GM18508 (cell line): ENCODE results near the gene TMEM115.

ENCODE experiments used
- ATAC-seq: cut with Tn5 transposase; IDR thresholded peaks from one replicate; pipeline ENCODE4 v1.9.1; 2021; ENCODE audit warnings: moderate number of reproducible peaks; ENCODE audit not compliant: insufficient read depth, unreplicated experiment

The TMEM115 gene

GRCh38 chr3:50354186-50354764, 5.0 kb downstream of the TMEM115 start:
- no peak for ATAC-seq

- no peak for ATAC-seq
Observed at GRCh38 chr3:50353245-50354004, 5.9 kb downstream of the TMEM115 start.

GRCh38 chr3:50352781-50353180, 6.5 kb downstream of the TMEM115 start:
- ATAC-seq: no peak

GRCh38 chr3:50351323-50351697, 8.0 kb downstream of the TMEM115 start:
- ATAC-seq: no peak

- ATAC-seq: peak; percentile 46
Observed at GRCh38 chr3:50350527-50351322, 8.6 kb downstream of the TMEM115 start, which contains the start of the genes CYB561D2 and NPRL2. CYB561D2 (plus strand) TSS chr3:50350862; CDS start chr3:50351434, 572 bp downstream. NPRL2 (minus strand) TSS chr3:50350775; CDS start chr3:50350652, 123 bp downstream.

GRCh38 chr3:50350213-50350526, 9.2 kb downstream of the TMEM115 start:
- ATAC-seq: no peak

- no peak for ATAC-seq
Observed at GRCh38 chr3:50347187-50347813, 12.0 kb downstream of the TMEM115 start.

GRCh38 chr3:50345586-50346234, 13.6 kb downstream of the TMEM115 start, which contains the start of gene ZMYND10:
ZMYND10 (minus strand) TSS chr3:50345732; CDS start chr3:50345579, 153 bp downstream.
- ATAC-seq: no peak

GRCh38 chr3:50345008-50345407, 14.3 kb downstream of the TMEM115 start:
- no peak for ATAC-seq

GRCh38 chr3:50342813-50343633, 16.3 kb downstream of the TMEM115 start:
- no peak for ATAC-seq

GRCh38 chr3:50341996-50342650, 17.2 kb downstream of the TMEM115 start:
- no peak for ATAC-seq

- no peak for ATAC-seq
Observed at GRCh38 chr3:50341537-50341936, 17.8 kb downstream of the TMEM115 start.

- no peak for ATAC-seq
Observed at GRCh38 chr3:50340448-50341329, 18.6 kb downstream of the TMEM115 start, which contains the start of gene RASSF1. RASSF1 (minus strand) TSS chr3:50340836; CDS start chr3:50340805, 31 bp downstream.

- no peak for ATAC-seq
Observed at GRCh38 chr3:50340147-50340447, 19.2 kb downstream of the TMEM115 start.

GRCh38 chr3:50339485-50340146, 19.7 kb downstream of the TMEM115 start:
- ATAC-seq: no peak

GRCh38 chr3:50338965-50339364, 20.4 kb downstream of the TMEM115 start:
- no peak for ATAC-seq

- ATAC-seq: peak; percentile 48
Observed at GRCh38 chr3:50337175-50337861, 22.0 kb downstream of the TMEM115 start.
